Tibial artery (tissue), 4 donors: ENCODE measurements around the gene ABHD1.
A peak's percentile ranks its signal among the peaks of the same experiment; 100 is the strongest.

Experiments
- DNase-seq, 2 donors: peaks; one replicate each; pipeline ENCODE4 v3.0.0-alpha.2; 2019
- H3K27ac ChIP-seq, 2 donors: fragments of 200-600 bp; sonication (generic) in 1 of 2; 1 replicate in 1 of 2; 2 replicates in 1 of 2; pipeline ENCODE4 v1.5.1; 2018 to 2019; ENCODE audit warnings: mild to moderate bottlenecking in 1 of 2
- H3K27me3 ChIP-seq, 2 donors: fragments of 200-600 bp; sonication (generic) in 1 of 2; one replicate each; pipeline versions ENCODE4 v1.5.1 to v1.6.0; 2016 to 2019
- H3K36me3 ChIP-seq, 3 donors: fragments of 200-600 bp; sonication (generic) in 2 of 3; one replicate each; pipeline ENCODE4 v1.5.1; 2016 to 2019; ENCODE audit warnings: mild to moderate bottlenecking in 2 of 3
- H3K4me1 ChIP-seq, 4 donors: fragments of 200-600 bp; sonication (generic) in 2 of 4; 1 replicate in 3 of 4; 2 replicates in 1 of 4; pipeline ENCODE4 v1.5.1; 2016 to 2019
- H3K4me3 ChIP-seq, 2 donors: fragments of 200-600 bp; sonication (generic) in 1 of 2; 1 replicate in 1 of 2; 2 replicates in 1 of 2; pipeline ENCODE4 v1.5.1; 2018 to 2019; ENCODE audit warnings: mild to moderate bottlenecking in 2 of 2
- H3K9me3 ChIP-seq, 3 donors: fragments of 200-600 bp; sonication (generic) in 1 of 3; one replicate each; pipeline ENCODE4 v1.5.1; 2016 to 2019
- CTCF ChIP-seq, 2 experiments: fragments of 200-600 bp in 1 of 2; fragments of 450-650 bp in 1 of 2; IDR thresholded peaks; one replicate each; pipeline ENCODE4 v1.5.1; 2017 to 2019; ENCODE audit warnings: antibody characterized with exemption in 2 of 2, mild to moderate bottlenecking in 1 of 2, moderate library complexity in 1 of 2
- intact Hi-C: fragments of 100-400 bp; cut with DNase I; formaldehyde crosslinking; loops from one replicate; pipeline ENCODE4 v1.15.0; 2023; ENCODE audit warnings: low total_unique reads

Gene ABHD1

GRCh38 chr2:27162151-27163121, 38.8 kb downstream of the ABHD1 start:
- TF ChIP-seq CTCF (IDR thresholded peaks at IDR 0.05) = no peak
- no peaks in the 10 kb centered on the region for H3K4me1 ChIP-seq
- H3K36me3 ChIP-seq = no peaks in the 10 kb centered on the region
- no peak overlapping the region for H3K4me3 ChIP-seq
- peaks cover 0 to 4% of the 10 kb centered on the region in 2 donors for H3K27me3 ChIP-seq
- DNase-seq = peak in 1 of 2 donors; percentile 19
- H3K9me3 ChIP-seq = no peaks in the 10 kb centered on the region
- H3K27ac ChIP-seq = no peak overlapping the region
- intact Hi-C loops = no loop called here

- TF ChIP-seq CTCF (IDR thresholded peaks at IDR 0.05) = no peak
- intact Hi-C loops = no loop called here
Measured at GRCh38 chr2:27164960-27165763, 41.5 kb downstream of the ABHD1 start.

GRCh38 chr2:27170581-27171337, 47.1 kb downstream of the ABHD1 start:
- Histone ChIP-seq H3K27ac (no peak overlapping the region), H3K9me3 (no peaks in the 10 kb centered on the region), H3K4me3 (no peak overlapping the region), H3K36me3 (no peaks in the 10 kb centered on the region), H3K4me1 (peaks cover 0 to 7% (median 2%) of the 10 kb centered on the region in 4 donors), H3K27me3 (peaks cover 0 to 10% of the 10 kb centered on the region in 2 donors)
- DNase-seq = peak in 1 of 2 donors; percentile 20
- intact Hi-C loops = no loop called here
- TF ChIP-seq CTCF (IDR thresholded peaks at IDR 0.05) = no peak

More at GRCh38 chr2:27164960-27165763, 41.5 kb downstream of the ABHD1 start:
- no peaks in the 10 kb centered on the region for H3K9me3 ChIP-seq
- H3K4me1 ChIP-seq = peaks cover 0 to 4% (median 2%) of the 10 kb centered on the region in 4 donors
- no peak overlapping the region for H3K27ac ChIP-seq
- no peak for DNase-seq
- H3K27me3 ChIP-seq = peaks cover 0 to 3% of the 10 kb centered on the region in 2 donors
- no peaks in the 10 kb centered on the region for H3K36me3 ChIP-seq
- no peak overlapping the region for H3K4me3 ChIP-seq

GRCh38 chr2:27171351-27171848, 47.8 kb downstream of the ABHD1 start:
- H3K27ac ChIP-seq = no peak overlapping the region
- DNase-seq = no peak
- no peaks in the 10 kb centered on the region for H3K36me3 ChIP-seq
- peaks cover 0 to 7% (median 2%) of the 10 kb centered on the region in 4 donors for H3K4me1 ChIP-seq
- intact Hi-C loops = no loop called here
- H3K9me3 ChIP-seq = no peaks in the 10 kb centered on the region
- peaks cover 0 to 12% of the 10 kb centered on the region in 2 donors for H3K27me3 ChIP-seq
- TF ChIP-seq CTCF (IDR thresholded peaks at IDR 0.05) = no peak
- no peak overlapping the region for H3K4me3 ChIP-seq

- peaks cover 0 to 17% of the 10 kb centered on the region in 2 donors for H3K27me3 ChIP-seq
- intact Hi-C loops = no loop called here
- no peak for DNase-seq
- H3K9me3 ChIP-seq = no peaks in the 10 kb centered on the region
- no peak overlapping the region for H3K4me3 ChIP-seq
- H3K36me3 ChIP-seq = no peaks in the 10 kb centered on the region
- peaks cover 0 to 7% (median 2%) of the 10 kb centered on the region in 4 donors for H3K4me1 ChIP-seq
- no peak for TF ChIP-seq CTCF (IDR thresholded peaks at IDR 0.05)
- H3K27ac ChIP-seq = no peak overlapping the region
Measured at GRCh38 chr2:27174638-27175037, 51.0 kb downstream of the ABHD1 start.
